HG03460 (cell line): ENCODE measurements around the gene TK2.
"Not testable (repeated sequence)": the region's sequence is repeated elsewhere in the genome, so short reads cannot be mapped to it uniquely, and the experiment has no call there.

Experiments
- ATAC-seq: cut with Tn5 transposase; IDR thresholded peaks from one replicate; pipeline ENCODE4 v1.9.1; 2021; ENCODE audit not compliant: unreplicated experiment

The TK2 gene

DNA sequence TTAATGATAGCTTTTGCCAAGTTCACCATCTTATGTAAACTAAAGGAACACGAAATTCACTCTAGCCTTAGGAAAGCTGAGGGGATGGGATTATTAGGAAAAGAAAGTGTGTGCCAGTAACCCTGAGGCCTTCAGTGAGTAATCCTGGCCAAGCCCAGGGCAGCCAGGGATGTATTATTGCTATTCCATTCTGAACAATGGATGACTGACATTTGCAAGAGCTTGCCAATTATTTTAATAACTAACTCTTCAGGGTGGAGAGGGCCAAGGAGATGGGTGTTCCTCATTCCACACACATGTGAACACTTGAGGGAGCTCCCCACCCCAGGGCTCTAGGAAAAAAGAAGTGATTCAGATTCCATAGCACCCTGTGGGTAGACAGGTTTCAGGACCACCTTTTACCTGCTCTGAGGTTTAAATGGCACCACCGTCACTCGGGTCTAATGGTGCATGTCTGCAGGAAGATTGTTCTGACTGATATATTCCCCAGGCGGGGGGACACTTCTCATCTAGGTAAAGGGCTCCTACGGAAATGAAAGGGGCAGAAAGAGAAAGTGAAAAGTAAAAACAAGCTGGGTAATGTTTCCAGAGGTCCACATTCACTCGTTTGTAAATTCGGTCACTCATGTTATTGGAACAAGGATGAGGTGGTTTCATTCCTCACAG lies 41.5 kb downstream of the TK2 start:
- ATAC-seq = no peak

DNA sequence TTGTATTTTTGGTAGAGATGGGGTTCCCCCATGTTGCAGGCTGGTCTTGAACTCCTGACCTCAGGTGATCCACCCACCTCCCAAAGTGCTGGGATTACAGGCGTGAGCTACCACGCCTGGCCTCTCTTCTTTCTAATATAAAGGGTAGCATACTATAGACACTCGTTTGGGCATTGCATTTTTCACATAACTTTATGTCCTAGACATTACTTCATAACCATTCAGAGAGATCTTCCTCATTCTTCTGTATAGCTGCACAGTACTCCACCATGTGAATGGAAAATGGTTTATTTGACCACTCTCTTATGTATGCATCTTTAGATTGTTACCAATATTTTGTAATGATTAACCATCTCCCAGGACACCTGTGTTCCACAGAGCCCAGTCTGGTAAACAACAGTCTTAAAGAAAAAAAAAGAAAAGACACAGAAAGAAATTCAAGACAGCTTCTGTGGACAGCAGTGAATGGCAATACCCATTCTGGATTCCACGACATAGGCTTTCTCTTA lies 42.1 kb downstream of the TK2 start:
- no peak for ATAC-seq

DNA sequence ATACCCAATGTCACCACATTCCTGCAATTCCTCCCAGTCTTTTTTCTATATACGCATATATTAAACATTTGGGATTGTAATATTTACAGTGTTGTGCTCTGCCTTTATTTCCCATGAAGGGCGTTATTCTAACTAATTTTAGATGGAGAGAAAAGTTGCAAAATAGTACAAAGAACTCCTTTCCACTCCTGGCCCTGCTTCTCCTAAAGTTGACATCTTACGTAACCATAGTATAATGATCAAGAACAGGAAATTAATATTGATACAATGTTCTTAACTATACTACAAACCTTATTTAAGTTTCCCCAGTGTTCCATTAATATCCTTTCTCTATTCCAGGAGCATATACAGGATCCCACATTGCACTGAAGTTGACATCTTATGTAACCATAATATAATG lies 46.3 kb downstream of the TK2 start:
- no peak for ATAC-seq

DNA sequence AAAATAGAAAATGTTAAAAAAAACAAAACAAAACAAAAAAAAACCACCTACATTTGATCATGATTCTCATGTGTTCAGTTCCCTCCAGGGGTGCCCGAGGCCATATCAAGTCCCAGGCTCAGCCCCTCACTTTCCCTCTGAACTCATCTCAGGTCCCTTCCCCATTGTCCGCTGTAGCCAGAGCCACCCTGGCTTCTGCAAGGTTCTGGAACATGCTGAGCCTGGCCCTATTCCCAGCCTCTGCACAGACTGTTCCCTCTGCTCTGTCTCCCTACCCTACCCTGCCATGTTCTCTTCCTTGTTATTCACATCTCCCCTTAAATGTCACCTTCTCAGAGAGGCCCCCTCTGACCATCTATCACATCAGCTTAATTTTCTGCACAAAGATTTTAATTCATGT lies 46.9 kb downstream of the TK2 start:
- no peak for ATAC-seq

DNA sequence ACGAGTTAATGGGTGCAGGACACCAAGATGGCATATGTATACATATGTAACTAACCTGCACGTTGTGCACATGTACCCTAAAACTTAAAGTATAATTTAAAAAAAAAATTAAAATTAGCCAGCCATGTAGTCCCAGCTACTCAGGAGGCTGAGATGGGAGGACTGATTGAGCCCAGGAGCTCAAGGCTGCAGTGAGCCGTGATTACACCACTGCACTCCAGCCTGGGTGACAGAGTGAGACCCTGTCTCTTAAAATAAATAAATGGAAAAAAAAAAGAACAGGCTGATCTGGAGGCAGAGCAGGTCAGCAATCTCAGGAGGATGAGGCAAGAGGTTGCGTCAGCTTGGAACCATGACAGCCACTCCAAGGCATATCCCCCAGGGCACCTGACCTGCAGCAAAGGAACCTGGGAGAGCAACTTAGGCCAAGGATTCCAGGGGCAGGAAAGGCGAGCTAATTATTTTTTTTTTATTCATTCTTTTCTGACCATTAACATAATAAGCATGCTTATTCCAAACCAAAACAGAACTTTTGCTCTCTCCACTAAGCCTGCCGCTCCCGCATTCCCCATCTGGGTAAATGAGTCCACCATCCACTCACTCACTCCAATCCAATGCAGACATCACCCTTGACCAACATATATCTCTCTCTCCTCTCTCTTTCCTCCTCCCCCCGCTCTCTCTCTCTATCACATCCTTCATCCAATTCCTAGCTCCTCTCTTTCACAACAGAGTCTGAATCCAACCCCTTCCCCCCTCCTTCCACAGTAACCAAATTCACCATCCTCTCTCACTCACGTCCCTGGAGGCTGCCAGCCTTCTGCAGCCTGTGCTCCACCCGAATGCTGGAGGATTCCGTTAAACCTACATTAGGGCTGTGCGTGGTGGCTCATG lies 47.7 kb downstream of the TK2 start:
- ATAC-seq = no peak

DNA sequence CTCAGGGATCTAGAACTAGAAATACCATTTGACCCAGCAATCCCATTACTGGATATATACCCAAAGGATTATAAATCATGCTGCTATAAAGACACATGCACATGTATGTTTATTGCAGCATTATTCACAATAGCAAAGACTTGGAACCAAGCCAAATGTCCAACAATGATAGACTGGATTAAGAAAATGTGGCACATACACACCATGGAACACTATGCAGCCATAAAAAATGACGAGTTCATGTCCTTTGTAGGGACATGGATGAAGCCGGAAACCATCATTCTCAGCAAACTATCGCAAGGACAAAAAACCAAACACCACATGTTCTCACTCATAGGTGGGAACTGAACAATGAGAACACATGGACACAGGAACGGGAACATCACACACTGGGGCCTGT lies 48.4 kb downstream of the TK2 start:
- not testable (repeated sequence) for ATAC-seq

DNA sequence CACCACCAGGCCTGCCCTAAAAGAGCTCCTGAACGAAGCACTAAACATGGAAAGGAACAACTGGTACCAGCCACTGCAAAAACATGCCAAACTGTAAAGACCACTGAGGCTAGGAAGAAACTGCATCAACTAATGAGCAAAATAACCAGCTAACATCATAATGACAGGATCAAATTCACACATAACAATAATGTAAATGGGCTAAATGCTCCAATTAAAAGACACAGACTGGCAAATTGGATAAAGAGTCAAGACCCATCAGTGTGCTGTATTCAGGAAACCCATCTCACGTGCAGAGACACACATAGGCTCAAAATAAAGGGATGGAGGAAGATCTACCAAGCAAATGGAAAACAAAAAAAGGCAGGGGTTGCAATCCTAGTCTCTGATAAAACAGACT lies 52.0 kb downstream of the TK2 start:
- ATAC-seq = not testable (repeated sequence)

DNA sequence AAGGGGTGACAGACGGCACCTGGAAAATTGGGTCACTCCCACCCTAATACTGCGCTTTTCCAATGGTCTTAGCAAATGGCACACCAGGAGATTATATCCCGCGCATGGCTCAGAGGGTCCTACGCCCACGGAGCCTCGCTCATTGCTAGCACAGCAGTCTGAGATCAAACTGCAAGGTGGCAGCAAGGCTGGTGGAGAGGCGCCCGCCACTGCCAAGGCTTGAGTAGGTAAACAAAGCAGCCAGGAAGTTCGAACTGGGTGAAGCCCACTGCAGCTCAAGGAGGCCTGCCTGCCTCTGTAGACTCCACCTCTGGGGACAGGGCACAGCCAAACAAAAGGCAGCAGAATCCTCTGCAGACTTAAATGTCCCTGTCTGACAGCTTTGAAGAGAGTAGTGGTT lies 53.7 kb downstream of the TK2 start:
- ATAC-seq = not testable (repeated sequence)

DNA sequence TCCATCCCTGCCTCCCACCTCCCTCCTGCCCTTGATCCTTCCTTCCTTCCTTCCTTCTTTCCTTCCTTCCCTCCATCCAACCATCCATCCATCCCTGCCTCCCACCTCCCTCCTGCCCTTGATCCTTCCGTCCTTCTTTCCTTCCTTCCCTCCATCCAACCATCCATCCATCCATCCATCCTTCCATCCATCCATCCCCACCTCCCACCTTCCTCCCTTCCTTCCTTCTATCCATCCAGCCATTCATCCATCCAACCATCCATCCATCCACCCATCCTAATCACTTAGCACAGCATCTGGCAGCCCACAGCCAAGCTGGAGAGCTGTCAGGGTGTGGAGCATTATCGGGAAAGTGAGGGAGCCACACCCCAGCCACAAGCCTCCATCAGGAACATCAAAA lies 54.5 kb downstream of the TK2 start:
- ATAC-seq = no peak

DNA sequence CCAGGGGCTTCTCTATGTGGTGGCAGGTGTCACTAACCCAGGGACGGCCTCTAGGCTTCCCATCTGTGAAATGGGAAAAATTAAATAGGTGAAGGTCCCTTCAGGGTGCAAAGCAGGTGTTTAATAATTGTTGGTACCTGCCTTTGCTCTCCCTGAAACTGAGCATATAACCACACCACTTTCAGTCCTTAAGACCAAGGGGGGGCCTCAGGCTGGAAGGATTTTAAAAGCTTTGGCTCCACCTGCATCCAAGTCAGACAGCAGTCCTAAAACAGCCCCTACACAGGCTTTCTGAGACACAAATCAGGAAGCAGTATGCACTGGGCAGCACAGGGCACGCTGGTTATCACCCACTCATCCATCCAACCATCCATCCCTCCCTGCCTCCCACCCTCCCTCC lies 55.0 kb downstream of the TK2 start:
- no peak for ATAC-seq

DNA sequence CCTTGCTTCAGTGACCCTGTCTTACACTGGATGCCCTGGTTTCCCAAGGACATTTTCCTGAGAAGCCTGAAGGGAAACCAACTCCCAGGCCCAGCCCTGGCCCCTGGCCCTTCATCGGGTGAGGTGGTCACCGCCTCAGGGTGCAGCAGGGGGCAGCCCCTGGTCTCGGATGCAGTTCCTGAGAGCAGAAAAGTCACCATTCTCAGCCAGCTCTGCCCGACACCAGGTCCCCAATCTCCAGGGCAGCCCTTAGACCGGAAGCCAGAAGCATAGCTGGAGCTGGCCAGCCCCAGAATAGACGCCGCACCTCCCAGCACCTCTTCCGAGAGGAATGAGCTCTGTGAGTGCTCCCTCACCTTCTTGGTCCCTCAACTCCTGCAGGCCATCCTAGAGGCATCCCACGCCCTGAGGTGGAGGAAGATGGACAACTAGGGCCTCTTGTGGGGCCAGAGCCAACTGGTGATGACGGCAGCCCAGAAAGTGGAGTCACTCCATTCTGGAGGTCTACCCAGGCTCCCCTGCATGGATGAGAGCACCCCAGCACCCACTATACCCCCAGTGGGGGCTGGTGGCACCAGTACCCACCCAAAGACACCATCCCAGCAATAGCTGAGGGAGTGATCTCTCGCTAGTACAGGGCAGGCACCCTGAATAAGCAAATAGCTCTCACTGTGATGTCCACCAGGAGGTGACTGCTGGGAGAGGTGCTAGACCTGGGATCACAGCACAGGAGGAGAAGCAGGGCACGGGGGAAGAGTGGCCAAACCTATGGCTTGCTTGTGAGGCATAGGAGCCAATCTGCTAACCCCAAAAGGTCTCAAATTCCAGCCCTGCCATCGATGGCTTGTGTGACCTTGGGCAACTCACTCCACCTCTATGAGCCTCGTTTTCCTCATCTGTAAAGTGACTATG lies 56.2 kb downstream of the TK2 start:
- ATAC-seq = no peak

DNA sequence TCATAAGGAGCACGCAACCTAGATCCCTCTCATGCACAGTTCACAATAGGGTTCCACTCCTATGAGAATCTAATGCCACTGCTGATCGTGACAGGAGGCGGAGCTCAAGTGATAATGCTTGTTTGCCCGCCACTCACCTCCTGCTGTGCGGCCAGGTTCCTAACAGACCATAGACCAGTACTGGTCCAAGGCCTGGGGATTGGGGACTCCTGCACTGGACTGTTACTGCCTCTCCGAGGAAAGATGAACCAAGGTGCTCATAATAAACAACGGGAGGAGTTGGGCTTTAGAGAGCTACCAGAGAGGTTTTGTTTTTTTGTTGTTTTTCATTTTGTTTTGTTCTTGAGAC lies 58.2 kb downstream of the TK2 start:
- ATAC-seq = no peak

DNA sequence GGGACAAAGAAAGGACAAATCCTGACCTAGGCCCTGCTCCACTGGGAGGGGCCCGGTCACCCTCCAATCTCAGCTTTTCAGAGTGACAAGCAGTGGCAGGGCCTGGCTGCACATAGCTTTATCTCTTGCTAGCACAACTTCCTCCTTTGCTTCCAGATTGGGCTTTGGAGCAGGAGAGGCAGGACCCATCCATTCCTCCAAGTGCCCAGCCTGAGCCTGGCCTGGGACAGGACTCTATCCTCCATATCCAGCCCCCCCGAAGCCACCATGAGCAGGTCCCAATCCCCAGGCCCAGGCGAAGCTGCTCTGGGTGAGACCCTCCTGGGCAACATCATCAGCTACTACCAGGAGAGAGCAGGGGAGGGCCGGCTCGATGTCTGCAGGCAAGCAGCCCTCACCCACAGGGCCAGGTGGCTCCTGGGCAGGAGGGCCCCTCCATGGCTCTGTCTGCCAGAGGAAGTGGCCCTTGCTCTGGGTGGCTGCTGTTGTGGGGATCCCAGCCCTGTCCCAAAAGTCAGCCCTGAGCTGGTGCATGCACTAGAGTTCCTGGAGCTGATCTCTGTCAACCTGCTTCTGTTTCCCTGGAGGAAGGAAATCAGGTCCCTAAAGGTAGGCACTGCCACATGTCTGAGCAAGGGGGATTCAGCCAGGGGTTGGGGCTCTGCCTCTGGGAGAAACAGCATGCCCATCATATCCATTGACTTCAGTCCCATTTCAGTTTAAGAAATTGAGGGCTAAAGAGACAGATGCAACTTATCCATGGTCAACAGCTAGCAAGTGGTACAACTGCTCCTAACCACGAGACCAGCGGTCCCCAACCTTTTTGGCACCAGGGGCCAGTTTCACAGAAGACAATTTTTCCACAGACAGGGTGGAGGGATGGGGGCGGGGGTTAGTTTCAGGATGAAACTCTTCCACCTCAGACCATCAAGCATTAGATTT lies 58.9 kb downstream of the TK2 start:
- no peak for ATAC-seq

DNA sequence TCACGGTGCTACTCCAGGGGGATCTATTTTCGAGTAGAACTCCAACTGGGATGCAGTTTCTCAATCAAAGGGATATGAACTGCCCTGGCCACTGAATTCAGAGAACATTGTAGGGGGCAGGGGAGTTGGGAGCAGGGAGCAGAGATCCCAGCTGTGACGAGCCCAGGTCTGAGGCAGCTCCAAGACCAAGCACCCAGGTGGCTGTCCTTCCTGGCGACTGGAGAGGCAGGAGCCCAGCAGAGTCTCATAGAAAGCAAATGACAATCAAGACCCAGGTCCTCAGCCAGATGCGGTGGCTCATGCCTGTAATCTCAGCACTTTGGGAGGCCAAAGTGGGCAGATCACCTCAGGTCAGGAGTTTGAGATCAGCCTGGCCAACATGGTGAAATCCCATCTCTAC lies 60.1 kb downstream of the TK2 start:
- ATAC-seq = no peak

DNA sequence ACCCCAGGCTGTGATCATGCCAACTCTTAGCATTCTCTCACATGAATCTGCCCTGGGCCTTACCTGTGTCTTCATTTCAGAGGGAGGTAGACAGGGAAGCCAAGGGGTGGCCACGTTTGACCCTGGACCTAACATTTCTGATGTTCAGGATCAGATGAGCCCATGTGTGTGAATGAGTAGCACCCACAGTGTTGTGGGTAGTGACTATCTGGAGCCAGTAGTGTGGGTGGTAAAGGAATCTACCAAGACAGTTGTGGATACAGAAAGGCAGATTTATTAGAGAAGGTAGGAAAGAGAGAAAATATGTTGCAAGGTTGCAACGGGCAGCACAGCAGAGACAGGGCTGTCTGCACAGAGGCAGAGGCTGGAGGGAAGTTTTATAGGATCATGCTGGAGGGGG lies 60.5 kb downstream of the TK2 start:
- ATAC-seq = no peak

DNA sequence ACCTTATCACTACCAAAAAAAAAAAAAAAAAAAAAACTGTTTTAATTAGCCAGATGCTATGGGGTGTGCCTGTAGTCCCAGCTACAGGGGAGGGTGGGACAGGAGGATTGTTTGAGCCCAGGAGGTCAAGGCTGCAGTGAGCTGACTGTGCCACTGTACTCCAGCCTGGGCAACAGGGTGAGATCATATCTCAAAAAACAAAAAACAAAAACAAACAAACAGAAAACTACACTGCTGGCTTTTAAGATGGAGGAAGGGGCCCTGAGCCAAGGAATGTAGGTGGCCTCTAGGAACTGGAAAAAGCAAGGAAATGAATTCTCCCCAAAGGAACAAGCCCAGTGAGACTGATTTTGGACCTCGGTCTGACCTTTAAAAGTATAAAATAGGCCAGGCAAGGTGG lies 61.4 kb downstream of the TK2 start:
- no peak for ATAC-seq

DNA sequence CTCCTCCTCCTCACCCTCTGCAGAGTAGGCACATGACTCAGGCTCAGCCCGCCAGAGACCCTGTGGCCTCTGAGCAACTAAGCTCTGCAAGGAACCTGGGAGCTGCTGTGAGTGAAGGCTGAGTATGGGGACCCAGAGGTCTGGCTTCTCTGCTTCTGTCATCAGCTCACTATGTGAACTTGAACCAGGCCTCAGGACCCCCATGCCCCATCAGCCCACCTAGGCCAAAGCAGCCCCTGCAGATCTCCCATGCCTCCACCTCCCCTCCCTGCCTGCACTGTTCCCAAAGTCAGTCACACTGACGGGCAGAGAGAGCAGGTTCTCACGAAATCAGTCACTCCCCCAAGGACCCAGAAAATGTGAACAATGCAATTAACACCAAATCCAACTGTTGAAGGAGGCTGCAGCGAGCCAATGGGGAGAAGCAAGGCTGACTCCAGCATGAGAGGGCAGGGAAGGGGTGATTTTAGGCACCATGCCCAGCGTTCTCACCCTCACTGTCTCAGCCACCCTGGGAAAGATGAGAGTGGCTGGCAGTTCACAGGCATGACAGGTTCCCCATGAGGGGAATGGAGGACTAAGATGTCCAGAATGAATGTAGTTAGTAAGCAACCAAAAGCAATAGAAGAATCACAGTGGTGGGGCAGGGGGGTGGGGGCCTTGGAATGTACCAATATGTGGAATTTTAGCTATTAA lies 62.2 kb downstream of the TK2 start:
- ATAC-seq = no peak

DNA sequence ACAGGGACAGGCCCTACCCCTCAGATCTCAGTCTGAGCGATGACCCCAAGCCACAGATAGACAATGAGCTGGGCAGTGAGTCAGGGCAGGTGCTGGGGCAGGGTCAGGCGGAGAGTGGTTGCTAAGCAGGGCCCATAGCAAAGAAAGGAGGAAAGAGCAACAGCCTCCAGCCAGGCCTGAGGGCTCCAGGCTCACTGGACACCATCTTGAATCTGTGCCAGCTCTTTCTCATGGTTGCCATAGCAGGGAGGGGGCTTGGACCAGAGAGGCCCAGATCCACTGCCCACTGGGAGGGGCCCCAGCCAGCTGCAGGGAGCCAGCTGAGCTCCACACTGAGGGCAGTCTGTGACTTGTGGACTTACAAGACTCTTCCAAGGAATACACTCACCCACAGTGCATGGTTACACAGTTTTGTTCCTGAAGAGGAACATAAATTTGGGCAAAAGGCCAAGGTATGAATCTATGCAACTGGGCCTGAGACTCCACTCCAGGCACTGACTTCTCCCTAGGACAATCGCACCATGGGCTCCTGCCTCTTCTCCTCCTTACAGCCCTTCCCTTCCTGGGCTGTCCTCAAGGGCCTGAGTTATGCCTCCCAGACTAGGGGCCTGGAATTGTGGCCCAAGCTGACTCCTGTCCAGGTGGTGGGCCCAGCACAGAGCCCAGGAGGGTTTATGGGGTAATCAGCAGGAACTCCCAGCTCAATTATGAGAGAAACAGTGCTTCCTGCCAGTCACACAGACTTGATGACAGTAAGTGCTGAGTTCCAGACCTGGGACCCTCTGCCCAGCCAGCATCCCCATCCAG lies 62.9 kb downstream of the TK2 start:
- no peak for ATAC-seq

DNA sequence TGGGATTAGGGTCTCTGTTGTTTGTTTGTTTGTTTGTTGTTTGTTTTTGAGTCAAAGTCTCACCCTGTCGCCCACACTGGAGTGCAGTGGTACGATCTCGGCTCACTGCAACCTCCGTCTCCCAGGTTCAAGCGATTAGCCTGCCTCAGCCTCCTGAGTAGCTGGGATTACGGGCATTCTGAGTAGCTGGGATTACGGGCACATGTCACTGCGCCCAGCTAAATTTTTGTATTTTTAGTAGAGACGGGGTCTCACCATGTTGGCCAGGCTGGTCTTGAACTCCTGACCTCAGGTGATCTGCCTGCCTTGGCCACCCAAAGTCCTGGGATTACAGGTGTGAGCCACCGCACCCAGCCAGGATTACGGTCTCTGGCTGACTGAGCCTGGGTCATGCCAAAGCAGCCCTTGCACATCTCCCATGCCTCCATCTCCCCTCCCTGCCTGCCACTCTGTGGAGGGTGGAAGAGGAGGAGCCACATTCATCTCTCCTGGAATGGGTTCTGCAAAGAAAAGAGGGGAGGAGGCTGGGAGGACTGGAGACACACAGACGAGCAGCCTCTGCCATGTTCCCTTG lies 63.6 kb downstream of the TK2 start:
- no peak for ATAC-seq
